ENCODE measurements around the gene LRMDA. TPM values are rescaled to one million over a fixed set of nuclear protein-coding genes. Genes with fewer than 3 reads are reported as not detected.

Gene LRMDA
- total and polyA plus RNA-seq, 10 of the 15 experiments (the other 5 are each of a cell fraction or from before 2014, with no cell fraction given) = 0.07 to 0.54 (median 0.29) TPM; not detected in 4

- Histone ChIP-seq H3K9me3 (replicated peaks; ENCODE audit: control insufficient read depth, insufficient read depth, low read length) (no peaks in the 10 kb centered on the region), H3K36me3 (ENCODE audit: control insufficient read depth in 2 of 2, insufficient read depth in 2 of 2, low read length in 1 of 2) (no peaks in the 10 kb centered on the region), H4K20me1 (ENCODE audit: control insufficient read depth, insufficient read depth) (no peaks in the 10 kb centered on the region), H2AFZ (ENCODE audit: control insufficient read depth, low read depth, low read length) (no peak overlapping the region), H3K4me1 (ENCODE audit: control insufficient read depth, insufficient read depth, low read length) (no peaks in the 10 kb centered on the region), H3K9ac (ENCODE audit: control insufficient read depth, insufficient read depth, low read length) (no peak overlapping the region), H3K4me3 (no peak overlapping the region), H3K27ac (ENCODE audit: control insufficient read depth, insufficient read depth) (no peak overlapping the region), H3K4me2 (ENCODE audit: control insufficient read depth, insufficient read depth) (no peak overlapping the region), H3K27me3 (replicated peaks in 1 of 2; ENCODE audit: control insufficient read depth in 2 of 2, insufficient read depth in 2 of 2, low read length in 1 of 2) (no peaks in the 10 kb centered on the region), H3K79me2 (ENCODE audit: control insufficient read depth, insufficient read depth, low read length) (no peaks in the 10 kb centered on the region)
- intact Hi-C loops (cut with micrococcal nuclease; ENCODE audit: unreplicated experiment) (no loop called here), in situ Hi-C loops (cut with MboI) (no loop called here)
- BruUV-seq (replicated peaks) = no TSS peak
- TF ChIP-seq HDAC2 (IDR thresholded peaks at IDR 0.05) (no peak), RUNX3 (IDR thresholded peaks at IDR 0.05; ENCODE audit: low read length) (no peak), PAX5 (IDR thresholded peaks at IDR 0.05; ENCODE audit: borderline replicate concordance, low read depth, low read length) (no peak), WRNIP1 (IDR thresholded peaks at IDR 0.05; ENCODE audit: borderline replicate concordance, low read depth, low read length) (no peak), JUNB (IDR thresholded peaks at IDR 0.05) (no peak), ASH2L (IDR thresholded peaks at IDR 0.05; ENCODE audit: borderline replicate concordance, low read depth) (no peak), MYC (IDR thresholded peaks at IDR 0.05; ENCODE audit: insufficient read depth, insufficient read length, insufficient replicate concordance, low read length, severe bottlenecking) (no peak), IKZF2 (IDR thresholded peaks at IDR 0.05) (no peak), FOXM1 (IDR thresholded peaks at IDR 0.05; ENCODE audit: low read depth, low read length) (no peak), POLR2AphosphoS5 (IDR thresholded peaks at IDR 0.05; ENCODE audit: low read length) (no peak), KDM1A (IDR thresholded peaks at IDR 0.05; ENCODE audit: borderline replicate concordance) (no peak), BCL3 (IDR thresholded peaks at IDR 0.05; ENCODE audit: borderline replicate concordance, insufficient read depth, low read depth, low read length, poor library complexity, severe bottlenecking) (no peak), GATAD2B (conservative IDR thresholded peaks at IDR 0.05; ENCODE audit: low read depth) (no peak), PAX8 (IDR thresholded peaks at IDR 0.05) (no peak), SRF (IDR thresholded peaks at IDR 0.05; ENCODE audit: low read depth in 2 of 2, low read length in 2 of 2) (no peak)
- TF ChIP-seq, protein P1, sequence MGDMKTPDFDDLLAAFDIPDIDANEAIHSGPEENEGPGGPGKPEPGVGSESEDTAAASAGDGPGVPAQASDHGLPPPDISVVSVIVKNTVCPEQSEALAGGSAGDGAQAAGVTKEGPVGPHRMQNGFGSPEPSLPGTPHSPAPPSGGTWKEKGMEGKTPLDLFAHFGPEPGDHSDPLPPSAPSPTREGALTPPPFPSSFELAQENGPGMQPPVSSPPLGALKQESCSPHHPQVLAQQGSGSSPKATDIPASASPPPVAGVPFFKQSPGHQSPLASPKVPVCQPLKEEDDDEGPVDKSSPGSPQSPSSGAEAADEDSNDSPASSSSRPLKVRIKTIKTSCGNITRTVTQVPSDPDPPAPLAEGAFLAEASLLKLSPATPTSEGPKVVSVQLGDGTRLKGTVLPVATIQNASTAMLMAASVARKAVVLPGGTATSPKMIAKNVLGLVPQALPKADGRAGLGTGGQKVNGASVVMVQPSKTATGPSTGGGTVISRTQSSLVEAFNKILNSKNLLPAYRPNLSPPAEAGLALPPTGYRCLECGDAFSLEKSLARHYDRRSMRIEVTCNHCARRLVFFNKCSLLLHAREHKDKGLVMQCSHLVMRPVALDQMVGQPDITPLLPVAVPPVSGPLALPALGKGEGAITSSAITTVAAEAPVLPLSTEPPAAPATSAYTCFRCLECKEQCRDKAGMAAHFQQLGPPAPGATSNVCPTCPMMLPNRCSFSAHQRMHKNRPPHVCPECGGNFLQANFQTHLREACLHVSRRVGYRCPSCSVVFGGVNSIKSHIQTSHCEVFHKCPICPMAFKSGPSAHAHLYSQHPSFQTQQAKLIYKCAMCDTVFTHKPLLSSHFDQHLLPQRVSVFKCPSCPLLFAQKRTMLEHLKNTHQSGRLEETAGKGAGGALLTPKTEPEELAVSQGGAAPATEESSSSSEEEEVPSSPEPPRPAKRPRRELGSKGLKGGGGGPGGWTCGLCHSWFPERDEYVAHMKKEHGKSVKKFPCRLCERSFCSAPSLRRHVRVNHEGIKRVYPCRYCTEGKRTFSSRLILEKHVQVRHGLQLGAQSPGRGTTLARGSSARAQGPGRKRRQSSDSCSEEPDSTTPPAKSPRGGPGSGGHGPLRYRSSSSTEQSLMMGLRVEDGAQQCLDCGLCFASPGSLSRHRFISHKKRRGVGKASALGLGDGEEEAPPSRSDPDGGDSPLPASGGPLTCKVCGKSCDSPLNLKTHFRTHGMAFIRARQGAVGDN (IDR thresholded peaks at IDR 0.05) = no peak
- TF ChIP-seq, protein P2, sequence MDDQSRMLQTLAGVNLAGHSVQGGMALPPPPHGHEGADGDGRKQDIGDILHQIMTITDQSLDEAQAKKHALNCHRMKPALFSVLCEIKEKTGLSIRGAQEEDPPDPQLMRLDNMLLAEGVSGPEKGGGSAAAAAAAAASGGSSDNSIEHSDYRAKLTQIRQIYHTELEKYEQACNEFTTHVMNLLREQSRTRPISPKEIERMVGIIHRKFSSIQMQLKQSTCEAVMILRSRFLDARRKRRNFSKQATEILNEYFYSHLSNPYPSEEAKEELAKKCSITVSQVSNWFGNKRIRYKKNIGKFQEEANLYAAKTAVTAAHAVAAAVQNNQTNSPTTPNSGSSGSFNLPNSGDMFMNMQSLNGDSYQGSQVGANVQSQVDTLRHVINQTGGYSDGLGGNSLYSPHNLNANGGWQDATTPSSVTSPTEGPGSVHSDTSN (IDR thresholded peaks at IDR 0.05; ENCODE audit: insufficient replicate concordance, low read depth, low read length) = no peak
- TF ChIP-seq, protein P3, sequence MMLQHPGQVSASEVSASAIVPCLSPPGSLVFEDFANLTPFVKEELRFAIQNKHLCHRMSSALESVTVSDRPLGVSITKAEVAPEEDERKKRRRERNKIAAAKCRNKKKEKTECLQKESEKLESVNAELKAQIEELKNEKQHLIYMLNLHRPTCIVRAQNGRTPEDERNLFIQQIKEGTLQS (IDR thresholded peaks at IDR 0.05; ENCODE audit: borderline replicate concordance, extremely low read depth, low read depth, low read length) = no peak
- WGBS (ENCODE audit: insufficient coverage, insufficient replicate concordance, low lambda C conversion rate, missing lambda C conversion rate) = 83% methylated on average over 2 of the region's 2 CpGs
- ChIA-PET CTCF (no interaction called here), POLR2A (no interaction called here), SMC1A (ENCODE audit: uncharacterized antibody, unreplicated experiment) (no interaction called here), RAD21 (ENCODE audit: unreplicated experiment) (no interaction called here)
- ATAC-seq = no peak
- DNase-seq (ENCODE audit: low read depth, low spot score) = no peak
- no peak for FAIRE-seq
Observed at GRCh38 chr10:76451911-76452310, 1020.5 kb downstream of the LRMDA start.

Data from GM12878 (cell line).